HG03342 (cell line): ENCODE results near the gene HAVCR1.
"Not testable (repeated sequence)": the region's sequence is repeated elsewhere in the genome, so short reads cannot be mapped to it uniquely, and the experiment has no call there.

ENCODE experiments used
- ATAC-seq: cut with Tn5 transposase; IDR thresholded peaks from one replicate; pipeline ENCODE4 v1.9.1; 2021; ENCODE audit warnings: mild to moderate bottlenecking, moderate library complexity; ENCODE audit not compliant: unreplicated experiment

HAVCR1 gene

GRCh38 chr5:157059093-157059539 lies at the start of gene HAVCR1:
Gene HAVCR1, minus strand, starts transcription at chr5:157059116. Its CDS starts 1,173 bp downstream, at chr5:157057943.
- ATAC-seq: peak; percentile 70

- ATAC-seq: no peak
These were observed 48.6 kb upstream of the HAVCR1 start for GRCh38 chr5:157107508-157107907.

GRCh38 chr5:157106630-157107461 lies 47.9 kb upstream of the HAVCR1 start:
- no peak for ATAC-seq

GRCh38 chr5:157100140-157100679 lies 41.3 kb upstream of the HAVCR1 start:
- no peak for ATAC-seq

DNA sequence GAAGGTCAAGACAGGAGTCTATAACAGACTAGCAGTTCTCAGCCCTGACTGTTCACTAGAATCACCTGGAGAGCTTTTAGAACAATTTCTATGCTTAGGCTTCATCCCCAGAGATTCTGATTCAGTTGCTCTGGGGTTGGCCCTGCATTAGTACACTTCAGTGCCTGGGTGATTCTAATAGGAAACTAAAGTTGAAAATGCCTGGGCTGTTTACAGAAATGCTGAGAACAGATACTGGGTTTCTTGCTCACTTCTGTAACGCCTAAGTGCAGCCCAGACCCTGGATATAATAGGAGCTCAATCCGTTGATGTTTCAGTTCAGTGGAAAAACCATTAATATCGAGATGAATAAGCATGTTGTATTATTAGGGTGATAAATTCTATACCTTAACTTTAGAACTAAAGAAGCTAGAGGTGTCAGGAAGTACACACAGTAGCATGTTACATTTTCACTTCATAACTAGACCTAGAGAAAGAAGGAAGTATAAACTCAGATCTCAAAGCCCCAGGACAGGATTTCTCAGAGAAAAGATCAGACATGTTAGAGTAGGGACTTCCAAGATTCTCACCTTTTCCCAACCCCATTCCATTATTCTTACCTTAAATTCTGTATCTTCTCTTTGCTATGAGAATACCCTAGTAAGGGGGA lies 29.6 kb upstream of the HAVCR1 start:
- ATAC-seq: peak; percentile 79

- ATAC-seq: no peak
These were observed 27.9 kb upstream of the HAVCR1 start for GRCh38 chr5:157086751-157087359.

- no peak for ATAC-seq
These were observed 27.0 kb upstream of the HAVCR1 start for GRCh38 chr5:157085930-157086329.

DNA sequence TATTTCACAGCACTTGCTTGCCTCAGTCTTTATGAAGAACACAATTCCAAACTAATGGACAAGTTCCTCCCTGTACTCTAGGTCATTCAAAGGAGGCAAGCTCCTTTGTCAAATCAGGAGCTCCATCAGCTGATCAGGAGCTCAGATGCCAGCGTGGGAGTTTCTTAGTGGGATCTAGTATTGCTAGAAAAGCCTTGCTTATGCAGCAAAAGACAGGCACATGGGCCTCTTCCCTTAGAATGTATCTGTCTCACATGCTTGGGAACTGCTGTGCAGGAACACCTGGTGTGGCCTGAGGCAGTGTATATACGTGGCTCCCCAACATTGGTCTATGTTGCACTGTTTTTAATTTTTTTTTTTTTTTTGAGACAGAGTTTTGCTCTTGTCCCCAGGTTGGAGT lies 21.4 kb upstream of the HAVCR1 start:
- ATAC-seq: no peak

GRCh38 chr5:157076558-157076957 lies 17.6 kb upstream of the HAVCR1 start:
- ATAC-seq: no peak

DNA sequence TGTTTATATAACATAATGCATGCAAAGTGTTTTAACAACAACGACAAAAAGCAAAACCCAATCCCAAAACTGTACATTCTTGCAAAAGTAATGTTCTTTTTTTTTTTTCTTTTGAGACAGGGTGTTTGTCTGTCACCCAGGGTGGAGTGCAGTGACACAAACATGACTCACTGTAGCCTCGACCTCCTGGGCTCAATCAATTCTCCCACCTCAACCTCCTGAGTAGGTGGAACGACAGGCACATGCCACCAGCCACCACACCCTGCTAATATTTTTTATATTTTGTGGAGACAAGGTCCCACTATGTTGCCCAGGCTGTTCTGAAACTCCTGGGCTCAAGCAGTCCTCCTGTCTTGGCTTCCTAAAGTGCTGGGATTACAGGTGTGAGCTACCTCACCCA lies 13.6 kb upstream of the HAVCR1 start:
- no peak for ATAC-seq

DNA sequence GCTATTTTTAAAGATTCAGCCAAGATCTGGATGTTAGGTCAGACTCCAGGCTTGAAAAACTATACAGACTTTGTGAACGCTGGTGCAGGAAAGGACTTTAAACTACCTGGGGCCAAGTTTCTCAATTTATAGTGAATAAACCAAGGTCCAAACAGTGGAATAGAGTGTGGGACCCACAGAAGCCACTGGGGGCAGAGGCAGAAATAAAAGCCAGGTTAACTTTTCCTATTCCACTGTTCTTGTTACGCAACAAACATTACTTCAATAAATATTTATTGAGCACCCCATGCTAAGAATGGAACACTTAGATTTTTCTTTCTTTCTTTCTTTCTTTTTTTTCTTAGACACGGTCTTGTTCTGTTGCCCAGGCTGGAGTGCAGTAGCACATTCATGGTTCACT lies 11.0 kb upstream of the HAVCR1 start:
- no peak for ATAC-seq

GRCh38 chr5:157068785-157069184 lies 9.9 kb upstream of the HAVCR1 start:
- no peak for ATAC-seq

- ATAC-seq: no peak
These were observed 9.4 kb upstream of the HAVCR1 start for GRCh38 chr5:157068339-157068738.

GRCh38 chr5:157067005-157067404 lies 8.1 kb upstream of the HAVCR1 start:
- ATAC-seq: no peak

DNA sequence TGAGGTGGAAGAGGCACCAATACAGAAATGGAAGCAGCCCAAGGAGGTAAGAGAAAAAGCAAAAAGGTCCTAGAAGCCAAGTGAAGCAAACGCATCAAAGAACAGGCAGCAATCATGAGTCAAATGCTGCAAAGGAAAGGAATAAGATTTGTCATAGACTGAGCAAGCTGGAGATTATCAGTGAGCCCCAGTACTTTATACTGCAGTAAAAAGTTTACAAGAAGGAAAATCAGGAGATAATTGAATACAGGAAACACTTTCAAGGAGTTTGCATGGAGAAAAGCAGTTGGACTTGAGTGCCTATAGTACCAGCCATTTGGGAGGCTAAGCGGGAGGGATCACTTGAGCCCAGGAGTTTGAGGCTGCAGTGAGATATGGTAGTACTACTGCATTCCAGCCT lies 7.2 kb upstream of the HAVCR1 start:
- no peak for ATAC-seq

GRCh38 chr5:157063776-157064430 lies 5.0 kb upstream of the HAVCR1 start:
- ATAC-seq: no peak

GRCh38 chr5:157059891-157060290 lies 975 bp upstream of the HAVCR1 start:
- ATAC-seq: no peak

- ATAC-seq: no peak
These were observed 1.2 kb downstream of the HAVCR1 start for GRCh38 chr5:157057459-157058370.

- not testable (repeated sequence) for ATAC-seq
These were observed 2.1 kb downstream of the HAVCR1 start for GRCh38 chr5:157056848-157057247.
